ENCODE results near the gene ATXN1. TPM values are rescaled to one million over a fixed set of nuclear protein-coding genes. Genes with fewer than 3 reads are reported as not detected.

ATXN1 gene
- total and polyA plus RNA-seq, 2 donors from 2014 or later, result 4.2 to 58.2 TPM

- Histone ChIP-seq H3K27me3 (ENCODE audit: control insufficient read depth, insufficient read depth, low read length) (no peaks in the 10 kb centered on the region), H3K27ac (ENCODE audit: low read depth in 2 of 2, low read length in 2 of 2) (no peak overlapping the region), H3K4me1 (ENCODE audit: control insufficient read depth in 2 of 3, insufficient read depth in 2 of 3, low read depth in 1 of 3, low read length in 3 of 3) (no peaks in the 10 kb centered on the region), H3K9me3 (ENCODE audit: control insufficient read depth in 2 of 3, insufficient read depth in 1 of 3, low read length in 3 of 3) (peaks cover 0 to 5% (median 0%) of the 10 kb centered on the region in 3 donors), H3K36me3 (ENCODE audit: control insufficient read depth in 2 of 3, insufficient read depth in 3 of 3, low read length in 3 of 3) (peaks cover 0 to 5% (median 0%) of the 10 kb centered on the region in 3 donors), H3K4me3 (ENCODE audit: low read length in 3 of 3) (no peak overlapping the region), H3K9ac (ENCODE audit: low read length in 3 of 3) (no peak overlapping the region)
- DNase-seq (no peak), FAIRE-seq (no peak)
- TF ChIP-seq CTCF (IDR thresholded peaks at IDR 0.05; ENCODE audit: borderline replicate concordance, extremely low read depth, insufficient read depth), result no peak
- intact Hi-C loops (cut with DNase I), result no loop called here
Observed at GRCh38 chr6:16486661-16487060, 274.6 kb downstream of the ATXN1 start.

GRCh38 chr6:16483315-16483875, 277.9 kb downstream of the ATXN1 start:
- no peak overlapping the region for H3K27ac ChIP-seq (ENCODE audit: low read depth in 2 of 2, low read length in 2 of 2)

DNA sequence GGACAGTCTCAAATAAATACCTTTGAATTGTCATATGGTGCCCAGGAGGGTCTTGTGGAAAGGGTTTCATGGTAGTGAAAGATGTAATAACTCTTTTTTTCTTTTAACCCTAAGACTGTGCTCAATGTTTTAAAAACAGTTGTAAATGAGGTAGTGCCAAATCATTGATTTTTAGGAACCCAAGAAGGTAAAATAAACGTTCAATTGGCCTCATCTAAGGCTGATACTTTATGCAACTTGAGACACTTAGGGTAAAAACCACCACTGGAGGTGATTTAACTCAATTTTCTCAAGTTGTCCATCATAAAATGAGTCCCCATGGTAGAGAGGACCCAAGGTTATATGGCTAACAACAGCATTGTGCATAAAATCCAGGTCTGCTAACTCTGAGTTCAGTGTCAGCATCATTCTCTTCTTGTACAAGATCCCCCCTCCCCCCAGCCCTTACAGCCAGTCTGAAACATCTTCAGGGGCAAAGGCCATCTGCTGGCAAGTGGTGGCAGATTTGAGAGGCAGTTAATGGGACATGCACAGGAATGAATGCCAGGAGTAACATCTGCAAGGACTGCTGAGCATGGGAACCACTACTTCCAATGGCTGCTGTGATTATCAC, 278.5 kb downstream of the ATXN1 start:
- Histone ChIP-seq H3K27ac (ENCODE audit: low read depth in 2 of 2, low read length in 2 of 2) (no peak overlapping the region), H3K9ac (ENCODE audit: low read length in 3 of 3) (no peak overlapping the region), H3K4me3 (ENCODE audit: low read length in 3 of 3) (no peak overlapping the region), H3K4me1 (ENCODE audit: control insufficient read depth in 2 of 3, insufficient read depth in 2 of 3, low read depth in 1 of 3, low read length in 3 of 3) (no peaks in the 10 kb centered on the region), H3K36me3 (ENCODE audit: control insufficient read depth in 2 of 3, insufficient read depth in 3 of 3, low read length in 3 of 3) (peaks cover 0 to 5% (median 0%) of the 10 kb centered on the region in 3 donors), H3K9me3 (ENCODE audit: control insufficient read depth in 2 of 3, insufficient read depth in 1 of 3, low read length in 3 of 3) (peaks cover 0 to 5% (median 0%) of the 10 kb centered on the region in 3 donors), H3K27me3 (ENCODE audit: control insufficient read depth, insufficient read depth, low read length) (no peaks in the 10 kb centered on the region)
- FAIRE-seq (no peak), DNase-seq (no peak)
- intact Hi-C loops (cut with DNase I), result no loop called here
- TF ChIP-seq CTCF (IDR thresholded peaks at IDR 0.05; ENCODE audit: borderline replicate concordance, extremely low read depth, insufficient read depth), result no peak

More at GRCh38 chr6:16483315-16483875, 277.9 kb downstream of the ATXN1 start:
- Histone ChIP-seq H3K27me3 (ENCODE audit: control insufficient read depth, insufficient read depth, low read length) (no peaks in the 10 kb centered on the region), H3K4me1 (ENCODE audit: control insufficient read depth in 2 of 3, insufficient read depth in 2 of 3, low read depth in 1 of 3, low read length in 3 of 3) (no peaks in the 10 kb centered on the region), H3K4me3 (ENCODE audit: low read length in 3 of 3) (no peak overlapping the region), H3K36me3 (ENCODE audit: control insufficient read depth in 2 of 3, insufficient read depth in 3 of 3, low read length in 3 of 3) (peaks cover 0 to 5% (median 0%) of the 10 kb centered on the region in 3 donors), H3K9ac (ENCODE audit: low read length in 3 of 3) (no peak overlapping the region), H3K9me3 (ENCODE audit: control insufficient read depth in 2 of 3, insufficient read depth in 1 of 3, low read length in 3 of 3) (peaks cover 0 to 5% (median 0%) of the 10 kb centered on the region in 3 donors)
- no peak for TF ChIP-seq CTCF (IDR thresholded peaks at IDR 0.05; ENCODE audit: borderline replicate concordance, extremely low read depth, insufficient read depth)
- intact Hi-C loops (cut with DNase I), result no loop called here
- no peak for FAIRE-seq
- DNase-seq, result no peak
